ENCODE data around the gene COL25A1. TPM values are rescaled to one million over a fixed set of nuclear protein-coding genes. Genes with fewer than 3 reads are reported as not detected.

Gene COL25A1
- total and polyA plus RNA-seq, 11 donors, result 0.19 to 1.8 (median 0.50) TPM

GRCh38 chr4:108825737-108826136 lies 476.7 kb downstream of the COL25A1 start:
- Histone ChIP-seq H3K4me3 (no peak overlapping the region), H3K9me3 (no peaks in the 10 kb centered on the region), H3K36me3 (no peaks in the 10 kb centered on the region), H3K4me1 (peaks cover 0 to 15% (median 3%) of the 10 kb centered on the region in 12 donors), H3K27ac (no peak overlapping the region), H3K27me3 (no peaks in the 10 kb centered on the region)
- ATAC-seq, result no peak
- intact Hi-C loops (cut with DNase I), result no loop called here
- no peak for DNase-seq
- WGBS, 4 donors, result 89 to 92% (median 90%) methylated on average over 2 of the region's 2 CpGs
- TF ChIP-seq POLR2A (IDR thresholded peaks at IDR 0.05) (no peak), CTCF (IDR thresholded peaks at IDR 0.05) (no peak)

- intact Hi-C loops (cut with DNase I), result no loop called here
- H3K27me3 ChIP-seq, result no peaks in the 10 kb centered on the region
- WGBS, 4 donors, result 62 to 79% (median 62%) methylated on average over 2 of the region's 2 CpGs
These were observed 481.0 kb downstream of the COL25A1 start for GRCh38 chr4:108821351-108821930.

GRCh38 chr4:108820492-108821350 lies 481.7 kb downstream of the COL25A1 start:
- ATAC-seq (no peak), DNase-seq (no peak)
- TF ChIP-seq POLR2A (IDR thresholded peaks at IDR 0.05) (no peak), CTCF (IDR thresholded peaks at IDR 0.05) (no peak)
- intact Hi-C loops (cut with DNase I), result no loop called here
- H3K9me3 ChIP-seq, result no peaks in the 10 kb centered on the region
- no peak overlapping the region for H3K27ac ChIP-seq
- no peaks in the 10 kb centered on the region for H3K27me3 ChIP-seq
- H3K4me1 ChIP-seq, result no peaks in the 10 kb centered on the region
- no peaks in the 10 kb centered on the region for H3K36me3 ChIP-seq
- WGBS, 4 donors, result 53 to 66% (median 65%) methylated on average over 1 of the region's 1 CpG
- no peak overlapping the region for H3K4me3 ChIP-seq

More at GRCh38 chr4:108821351-108821930, 481.0 kb downstream of the COL25A1 start:
- Histone ChIP-seq H3K4me1 (no peaks in the 10 kb centered on the region), H3K9me3 (no peaks in the 10 kb centered on the region), H3K36me3 (no peaks in the 10 kb centered on the region), H3K4me3 (no peak overlapping the region), H3K27ac (no peak overlapping the region)
- TF ChIP-seq CTCF (IDR thresholded peaks at IDR 0.05) (no peak), POLR2A (IDR thresholded peaks at IDR 0.05) (no peak)
- no peak for ATAC-seq
- no peak for DNase-seq

- H3K36me3 ChIP-seq, result no peaks in the 10 kb centered on the region
- WGBS, 4 donors, result 71 to 87% (median 83%) methylated on average over 4 of the region's 4 CpGs
- H3K4me1 ChIP-seq, result no peaks in the 10 kb centered on the region
- H3K27me3 ChIP-seq, result no peaks in the 10 kb centered on the region
- intact Hi-C loops (cut with DNase I), result no loop called here
- no peak overlapping the region for H3K27ac ChIP-seq
- ATAC-seq (no peak), DNase-seq (no peak)
- no peak overlapping the region for H3K4me3 ChIP-seq
- TF ChIP-seq CTCF (IDR thresholded peaks at IDR 0.05), result no peak
- no peak for TF ChIP-seq POLR2A (IDR thresholded peaks at IDR 0.05)
- H3K9me3 ChIP-seq, result no peaks in the 10 kb centered on the region
These were observed 488.1 kb downstream of the COL25A1 start for GRCh38 chr4:108814326-108814725.

Measured in heart left ventricle (tissue), 16 donors.